SH-SY5Y (cell line): ENCODE results near the gene OMG.

Source experiments
- GATA2 ChIP-seq: IDR thresholded peaks from 2 replicates; pipeline ENCODE4 v1.6.1; 2011; ENCODE audit warnings: mild to moderate bottlenecking, low read depth, low read length
- GATA3 ChIP-seq: IDR thresholded peaks from 2 replicates; pipeline ENCODE4 v1.6.1; 2011; ENCODE audit warnings: low read depth, mild to moderate bottlenecking, low read length, moderate library complexity

GRCh38 chr17:31281061-31281460 is 16.0 kb downstream of the OMG start:
- TF ChIP-seq GATA3 (no peak), GATA2 (no peak)
